Hematopoietic multipotent progenitor cell treated with erythropoietin and hydrocortisone succinate and interleukin-3 and kit ligand, for 17 days (in vitro differentiated cells): ENCODE data around the gene RHOJ.

ENCODE experiments used
- DNase-seq: peaks from one replicate; pipeline ENCODE4 v3.0.0-alpha.2; 2015; ENCODE audit warnings: low spot score

The RHOJ gene

GRCh38 chr14:63205866-63206265 lies 1.6 kb downstream of the RHOJ start:
- DNase-seq, result no peak

GRCh38 chr14:63209160-63209559 lies 4.9 kb downstream of the RHOJ start:
- DNase-seq, result no peak

DNA sequence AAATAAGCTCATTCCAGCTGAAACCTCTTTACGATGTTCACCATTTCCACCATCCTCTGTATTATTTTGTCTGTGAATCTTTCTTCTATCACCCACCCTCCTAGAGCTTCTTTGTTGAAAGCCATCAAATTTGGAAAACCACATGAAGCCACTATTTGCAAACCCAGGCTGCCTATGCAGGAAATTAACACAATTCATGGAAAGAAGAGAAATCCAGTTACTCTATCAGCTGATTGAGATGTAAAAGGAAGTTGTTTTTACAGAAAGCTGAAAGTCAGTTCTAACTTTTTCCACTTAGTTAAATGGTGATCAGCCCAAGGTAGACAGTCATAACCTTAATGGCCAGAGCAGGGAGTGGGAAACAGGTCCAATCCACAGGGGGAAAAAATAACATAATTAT lies 6.6 kb downstream of the RHOJ start:
- no peak for DNase-seq

DNA sequence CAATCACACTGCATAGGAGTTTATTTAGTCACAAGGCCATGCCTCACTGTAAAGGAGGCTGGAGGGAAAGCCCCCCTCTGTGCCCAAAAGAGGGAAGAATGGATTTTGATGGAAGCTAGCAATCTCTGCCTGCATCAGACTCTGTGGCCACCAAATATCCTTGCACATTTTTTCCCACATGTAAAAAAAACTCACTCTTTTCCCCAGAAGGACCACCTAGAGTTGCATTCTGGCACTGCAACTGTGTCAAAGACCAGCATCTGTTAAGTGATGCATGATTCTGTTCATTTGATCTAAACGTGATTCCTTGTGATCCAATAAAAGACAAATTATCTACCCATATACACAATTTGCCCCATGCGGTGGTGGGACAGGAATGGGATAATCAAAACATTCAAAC lies 8.0 kb downstream of the RHOJ start:
- DNase-seq, result no peak

DNA sequence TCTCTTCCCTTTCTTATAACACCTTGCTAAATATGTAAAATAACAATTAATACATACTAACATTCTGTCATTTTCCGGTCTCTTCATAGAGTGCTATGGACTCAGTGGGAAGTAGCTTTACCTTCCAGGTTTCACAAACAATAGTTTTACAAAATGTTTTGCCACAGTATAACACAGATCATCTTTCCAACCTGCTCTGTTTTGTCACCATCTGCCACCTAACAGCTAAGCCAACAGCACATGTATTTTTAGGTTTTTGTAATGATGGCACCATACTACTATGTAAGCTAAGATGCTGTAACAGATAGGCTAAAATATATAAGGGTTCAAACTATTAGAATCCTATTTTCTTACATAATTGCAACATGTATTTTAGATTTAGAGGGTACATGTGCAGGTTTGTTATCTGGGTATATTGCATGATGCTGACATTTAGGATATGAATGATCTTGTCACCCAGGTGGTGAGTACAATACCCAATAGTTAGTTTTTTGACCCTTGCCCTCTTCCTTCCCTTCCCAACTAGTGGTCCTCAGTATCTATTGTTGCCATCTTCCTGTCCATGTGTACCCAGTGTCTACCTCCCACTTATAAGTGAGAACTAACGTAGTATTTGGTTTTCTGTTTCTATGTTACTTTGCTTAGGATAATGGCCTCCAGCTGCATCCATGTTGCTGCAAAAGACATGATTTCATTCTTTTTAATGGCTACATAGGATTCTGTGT lies 8.7 kb downstream of the RHOJ start:
- no peak for DNase-seq

DNA sequence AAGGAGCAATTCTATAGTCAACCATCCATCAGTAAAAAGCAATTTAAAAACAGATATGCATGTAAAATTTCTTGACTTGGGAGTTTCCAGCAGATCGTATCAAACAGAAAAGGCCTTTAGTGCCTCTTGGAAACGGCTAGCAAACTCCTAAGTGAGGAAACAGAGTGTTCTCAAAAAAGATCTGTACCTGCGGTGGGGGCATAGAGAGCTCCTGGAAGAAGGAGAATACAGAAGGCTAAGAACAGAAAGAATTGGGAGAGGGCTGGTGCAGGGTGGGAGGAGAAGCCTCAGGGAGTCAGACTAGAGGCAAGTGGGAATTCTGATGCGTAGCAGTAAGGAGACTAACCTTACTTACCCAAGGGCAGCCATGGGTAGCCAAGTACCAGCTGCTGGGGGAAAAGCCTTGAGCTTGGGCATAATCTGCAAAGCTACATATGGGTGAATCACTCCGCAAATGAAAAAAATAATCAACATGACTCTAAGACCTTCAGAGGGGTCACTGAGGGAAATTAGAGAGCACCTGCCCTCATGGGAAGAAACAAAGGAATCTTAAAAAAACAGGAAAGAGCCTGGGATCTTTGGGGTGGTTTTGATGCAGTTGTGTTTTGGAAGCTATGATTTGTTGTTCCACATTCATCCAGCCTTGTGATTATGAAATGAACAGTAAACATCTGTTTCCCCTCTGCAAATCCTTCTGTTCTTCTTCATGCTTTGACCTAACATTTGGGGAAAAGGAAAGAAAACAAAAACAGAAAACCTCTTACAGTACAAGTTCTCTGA lies 10.4 kb downstream of the RHOJ start:
- DNase-seq, result no peak

- DNase-seq, result no peak
Measured at GRCh38 chr14:63220526-63220925, 16.3 kb downstream of the RHOJ start.

DNA sequence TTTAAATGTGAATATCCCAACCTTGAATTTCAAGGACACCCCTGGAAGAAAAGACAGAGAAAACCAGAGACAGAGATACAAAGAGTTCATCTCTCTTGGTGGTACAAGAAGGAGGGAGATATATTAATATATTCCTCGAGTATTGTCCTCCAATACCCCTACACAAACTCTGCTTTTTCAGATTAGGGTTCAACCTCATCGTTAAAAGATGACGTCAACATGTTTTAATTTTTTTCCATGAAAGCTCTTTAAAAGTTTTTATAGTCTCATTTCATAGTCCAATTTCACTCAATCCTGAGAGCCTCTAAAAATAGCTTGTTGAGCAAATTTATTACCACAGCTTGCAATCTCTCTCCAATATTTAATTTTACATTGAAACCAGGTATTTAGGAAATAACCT lies 19.4 kb downstream of the RHOJ start:
- DNase-seq, result no peak

DNA sequence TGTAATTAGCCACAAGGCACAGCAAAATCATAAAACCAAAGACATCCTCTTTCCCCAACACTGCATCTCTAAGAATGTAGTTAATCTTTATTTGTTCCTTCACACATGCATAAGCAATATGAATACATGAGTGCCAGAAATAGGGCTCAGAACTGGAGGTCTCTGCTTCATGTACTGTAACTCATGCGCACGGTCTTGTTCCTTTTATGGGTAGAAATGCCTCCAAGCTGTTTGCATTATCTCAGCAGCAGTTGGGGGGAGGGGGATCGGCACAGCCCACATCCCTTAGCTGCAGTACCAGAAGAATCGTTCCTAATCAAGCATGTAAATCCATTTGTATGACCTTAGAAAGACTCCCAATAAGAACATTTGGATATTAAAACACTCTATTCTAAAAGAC lies 20.0 kb downstream of the RHOJ start:
- no peak for DNase-seq

DNA sequence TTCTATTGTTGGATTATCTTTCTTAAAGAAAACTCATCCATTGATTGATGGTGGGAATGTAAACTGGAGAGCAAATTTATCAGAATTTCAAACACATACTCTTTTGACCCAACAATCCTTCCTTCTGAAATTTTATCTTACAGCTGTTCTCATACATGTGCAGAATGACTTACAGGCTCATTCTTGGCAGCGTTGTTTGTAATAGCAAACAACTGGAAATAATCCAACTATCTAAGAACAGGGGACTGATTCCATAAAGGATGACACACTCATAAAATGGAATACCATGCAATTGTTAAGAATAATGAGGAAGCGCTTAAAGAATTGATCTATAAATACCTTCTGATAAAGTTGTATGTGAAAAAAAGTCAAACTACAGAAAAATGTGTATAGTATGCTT lies 24.0 kb downstream of the RHOJ start:
- DNase-seq, result no peak

- no peak for DNase-seq
Measured at GRCh38 chr14:63229330-63230059, 25.3 kb downstream of the RHOJ start.

- no peak for DNase-seq
Measured at GRCh38 chr14:63231766-63232165, 27.5 kb downstream of the RHOJ start.

GRCh38 chr14:63237791-63238190 lies 33.5 kb downstream of the RHOJ start:
- no peak for DNase-seq

GRCh38 chr14:63240221-63240620 lies 36.0 kb downstream of the RHOJ start:
- DNase-seq, result no peak

GRCh38 chr14:63241096-63241495 lies 36.9 kb downstream of the RHOJ start:
- DNase-seq, result no peak

DNA sequence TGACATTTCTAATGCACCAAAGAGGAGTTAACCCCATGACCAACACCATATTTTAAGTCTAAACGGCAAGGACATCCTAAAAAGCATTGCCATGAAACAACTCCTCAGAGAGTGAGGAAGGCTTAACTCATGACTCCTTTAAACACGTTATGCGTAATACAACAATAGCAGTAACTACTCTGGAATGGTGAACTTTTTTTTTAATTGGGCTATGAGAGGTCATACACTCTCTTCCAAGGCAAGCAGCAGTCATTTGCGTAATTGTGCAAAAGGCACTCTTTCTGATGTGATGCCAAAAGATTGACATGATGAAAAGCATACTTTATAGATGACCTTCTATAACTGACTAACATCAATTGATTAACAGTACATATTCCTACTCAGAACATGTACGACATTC lies 39.4 kb downstream of the RHOJ start:
- no peak for DNase-seq

GRCh38 chr14:63245893-63246292 lies 41.6 kb downstream of the RHOJ start:
- no peak for DNase-seq

GRCh38 chr14:63248211-63248610 lies 44.0 kb downstream of the RHOJ start:
- DNase-seq, result no peak

GRCh38 chr14:63249092-63249491 lies 44.8 kb downstream of the RHOJ start:
- no peak for DNase-seq

- no peak for DNase-seq
Measured at GRCh38 chr14:63257299-63257698, 53.1 kb downstream of the RHOJ start.

GRCh38 chr14:63262446-63262845 lies 58.2 kb downstream of the RHOJ start:
- no peak for DNase-seq

DNA sequence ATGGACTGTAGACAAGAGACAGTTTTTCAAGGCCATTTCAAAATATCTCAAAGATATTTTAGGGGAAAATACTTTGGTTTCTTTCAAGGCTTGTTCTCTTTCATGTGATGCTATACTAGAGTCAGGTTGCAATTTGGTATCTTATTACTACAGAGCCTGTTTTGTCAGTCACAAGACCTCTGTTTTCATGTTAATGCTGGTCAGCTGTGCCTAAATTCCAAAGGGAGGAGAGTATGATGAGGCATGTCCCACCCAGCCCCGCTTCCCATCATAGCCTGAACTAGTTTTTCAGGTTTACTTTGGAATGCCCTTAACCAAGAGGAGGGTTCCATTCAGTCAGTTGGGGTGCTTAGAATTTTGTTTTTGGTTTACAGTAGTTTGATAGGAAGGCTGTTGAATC lies 61.9 kb downstream of the RHOJ start:
- no peak for DNase-seq

DNA sequence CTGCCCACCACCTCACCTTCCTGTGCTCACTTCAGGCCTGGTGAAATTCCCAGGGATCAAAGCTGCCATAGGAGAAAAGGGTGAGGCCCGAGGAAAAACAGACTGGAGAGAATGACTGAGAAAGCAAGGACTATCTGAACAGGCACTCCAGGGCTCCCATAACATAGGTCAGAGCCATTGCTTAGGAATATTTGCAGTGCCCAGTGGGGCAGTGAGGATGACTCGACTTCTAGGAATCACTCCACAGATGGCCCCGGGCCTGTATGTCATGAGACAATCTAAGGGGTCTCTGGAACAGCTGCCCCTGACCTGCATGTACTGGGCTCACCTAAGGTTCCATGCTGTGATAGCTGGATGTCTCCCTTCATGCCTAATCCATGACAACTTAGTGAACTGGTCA lies 62.9 kb downstream of the RHOJ start:
- no peak for DNase-seq
